Activated B cell treated with CpG ODN at 0.5 μM for 24 hours (primary cell): ENCODE results near the gene TRIM31. TPM values are rescaled to one million over a fixed set of nuclear protein-coding genes. Genes with fewer than 3 reads are reported as not detected.

Experiments
- ATAC-seq: fragments of 200-7000 bp; cut with Tn5 transposase; one replicate; pipeline ENCODE4 v1.10.0; 2021; ENCODE audit warnings: low read depth, mild to moderate bottlenecking, moderate library complexity
- CTCF ChIA-PET: fragments of 350-600 bp; sonication (Branson Sonifier 250); formaldehyde crosslinking; loops from one replicate; lab custom pipeline; 2021; ENCODE audit warnings: antibody characterized with exemption; lab: Charles Lee
- POLR2A ChIA-PET: fragments of 350-600 bp; sonication (Branson Sonifier 250); formaldehyde crosslinking; loops from one replicate; lab custom pipeline; 2021; ENCODE audit warnings: antibody characterized with exemption; lab: Charles Lee
- DNase-seq: peaks from one replicate; pipeline ENCODE4 v3.0.0; 2022
- H3K27ac Mint-ChIP-seq: one replicate; pipeline ENCODE4 v1.8.0; 2020; ENCODE audit warnings: mixed read lengths
- H3K27me3 Mint-ChIP-seq: one replicate; pipeline ENCODE4 v1.8.0; 2021; ENCODE audit warnings: mixed read lengths
- H3K36me3 Mint-ChIP-seq: one replicate; pipeline ENCODE4 v1.8.0; 2021; ENCODE audit warnings: low read depth, mixed read lengths
- H3K4me1 Mint-ChIP-seq: one replicate; pipeline ENCODE4 v1.8.0; 2021; ENCODE audit warnings: mixed read lengths
- H3K4me3 Mint-ChIP-seq: one replicate; pipeline ENCODE4 v1.8.0; 2020; ENCODE audit warnings: mild to moderate bottlenecking, mixed read lengths
- H3K9me3 Mint-ChIP-seq: one replicate; pipeline ENCODE4 v1.8.0; 2020; ENCODE audit warnings: mixed read lengths
- intact Hi-C: fragments of 100-400 bp; cut with micrococcal nuclease; formaldehyde crosslinking; loops from one replicate; pipeline ENCODE4 v1.15.1; 2024
- total RNA-seq: library from RNA; stranded (reverse); gene quantifications from 2 replicates; pipeline ENCODE4 v1.2.3, GENCODE V29; 2022
- TF ChIP-seq, protein P1 (sequence below): fragments of 200-600 bp; IDR thresholded peaks from one replicate; pipeline ENCODE4 v1.8.0; 2022; ENCODE audit warnings: antibody characterized with exemption, mild to moderate bottlenecking

TRIM31 gene
- total RNA-seq, 1 donor from 2014 or later: not detected

DNA sequence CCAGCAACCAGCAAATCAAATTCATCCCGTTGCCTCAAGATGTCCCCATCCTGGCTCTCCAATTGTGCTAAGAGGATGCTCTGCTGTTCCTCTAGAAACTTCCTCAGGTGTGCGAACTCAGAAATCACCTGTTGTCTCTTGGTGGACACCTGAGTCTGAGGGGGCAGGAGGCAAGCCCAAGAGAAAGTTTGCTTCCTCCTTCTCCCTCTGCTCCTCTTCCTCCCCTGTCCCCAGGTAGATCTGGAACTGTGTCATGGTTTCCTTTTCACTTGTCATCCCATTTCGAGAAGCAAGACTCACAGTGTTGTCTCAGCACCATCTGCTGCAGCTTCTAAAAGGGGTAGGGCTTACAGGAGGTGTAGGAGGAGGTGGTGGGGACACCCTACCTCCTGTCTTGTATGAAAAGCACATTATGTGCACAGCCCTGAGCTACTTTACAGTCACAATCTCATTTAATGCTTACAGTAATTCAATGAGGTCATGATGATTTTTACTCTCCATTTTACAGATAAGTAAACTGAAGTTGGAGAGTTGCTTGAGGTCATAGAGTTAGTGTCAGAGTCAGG is 45.7 kb upstream of the TRIM31 start:
- TF ChIP-seq, protein P1, sequence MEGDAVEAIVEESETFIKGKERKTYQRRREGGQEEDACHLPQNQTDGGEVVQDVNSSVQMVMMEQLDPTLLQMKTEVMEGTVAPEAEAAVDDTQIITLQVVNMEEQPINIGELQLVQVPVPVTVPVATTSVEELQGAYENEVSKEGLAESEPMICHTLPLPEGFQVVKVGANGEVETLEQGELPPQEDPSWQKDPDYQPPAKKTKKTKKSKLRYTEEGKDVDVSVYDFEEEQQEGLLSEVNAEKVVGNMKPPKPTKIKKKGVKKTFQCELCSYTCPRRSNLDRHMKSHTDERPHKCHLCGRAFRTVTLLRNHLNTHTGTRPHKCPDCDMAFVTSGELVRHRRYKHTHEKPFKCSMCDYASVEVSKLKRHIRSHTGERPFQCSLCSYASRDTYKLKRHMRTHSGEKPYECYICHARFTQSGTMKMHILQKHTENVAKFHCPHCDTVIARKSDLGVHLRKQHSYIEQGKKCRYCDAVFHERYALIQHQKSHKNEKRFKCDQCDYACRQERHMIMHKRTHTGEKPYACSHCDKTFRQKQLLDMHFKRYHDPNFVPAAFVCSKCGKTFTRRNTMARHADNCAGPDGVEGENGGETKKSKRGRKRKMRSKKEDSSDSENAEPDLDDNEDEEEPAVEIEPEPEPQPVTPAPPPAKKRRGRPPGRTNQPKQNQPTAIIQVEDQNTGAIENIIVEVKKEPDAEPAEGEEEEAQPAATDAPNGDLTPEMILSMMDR: no peak
- Mint-ChIP-seq H3K27ac (no peak overlapping the region), H3K4me1 (no peaks in the 10 kb centered on the region), H3K36me3 (no peaks in the 10 kb centered on the region), H3K27me3 (peaks cover 29% of the 10 kb centered on the region), H3K9me3 (no peaks in the 10 kb centered on the region), H3K4me3 (no peak overlapping the region)
- CTCF ChIA-PET: no interaction called here
- ATAC-seq (no peak), DNase-seq (no peak)
- intact Hi-C loops: no loop called here
- POLR2A ChIA-PET: no interaction called here

DNA sequence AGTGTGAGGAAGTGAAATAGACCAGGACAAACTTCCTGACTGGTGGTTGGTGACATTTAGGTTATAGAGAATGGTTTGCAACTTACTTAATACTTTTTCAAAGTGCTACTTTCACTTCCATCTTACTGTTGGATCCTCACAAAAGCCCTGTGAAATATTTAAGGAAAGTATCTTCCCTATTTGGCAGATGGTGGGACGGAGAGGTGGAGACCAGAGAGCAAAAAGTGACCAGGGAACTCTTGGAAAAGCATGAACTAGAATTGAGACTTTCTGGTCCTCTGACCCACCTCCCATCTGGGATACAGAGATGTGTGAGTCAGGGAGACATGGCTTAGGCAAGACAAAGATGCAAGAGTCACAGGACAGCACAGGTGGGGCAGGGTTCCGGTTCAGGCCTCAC is 45.1 kb upstream of the TRIM31 start:
- DNase-seq: no peak
- Mint-ChIP-seq H3K27me3 (peaks cover 32% of the 10 kb centered on the region), H3K36me3 (no peaks in the 10 kb centered on the region), H3K9me3 (no peaks in the 10 kb centered on the region), H3K4me1 (no peaks in the 10 kb centered on the region), H3K27ac (no peak overlapping the region), H3K4me3 (no peak overlapping the region)
- no peak for ATAC-seq
- intact Hi-C loops: no loop called here
- POLR2A ChIA-PET: no interaction called here
- TF ChIP-seq, protein P1: no peak
- CTCF ChIA-PET: no interaction called here

DNA sequence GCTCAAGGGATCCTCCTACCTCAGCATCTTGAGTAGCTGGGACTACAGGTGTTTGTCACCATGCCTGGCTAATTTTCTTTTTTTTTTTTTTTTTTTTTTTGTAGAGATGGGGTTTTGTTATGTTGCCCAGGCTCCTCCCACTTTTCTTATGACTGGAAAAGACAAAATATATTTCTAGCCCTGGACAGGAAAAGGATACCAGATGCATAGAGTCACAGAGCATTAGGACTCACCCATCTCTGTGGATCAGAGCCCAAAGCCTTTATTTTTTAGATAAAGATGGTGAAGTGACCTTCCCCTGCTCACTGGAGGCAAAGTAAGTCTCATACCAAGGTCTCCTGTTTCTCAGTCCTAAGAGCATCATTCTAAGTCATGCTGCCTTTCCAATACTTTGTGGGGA is 44.7 kb upstream of the TRIM31 start:
- H3K36me3 Mint-ChIP-seq: no peaks in the 10 kb centered on the region
- ATAC-seq (no peak), DNase-seq (no peak)
- ChIA-PET CTCF (no interaction called here), POLR2A (no interaction called here)
- no peaks in the 10 kb centered on the region for H3K9me3 Mint-ChIP-seq
- H3K4me3 Mint-ChIP-seq: no peak overlapping the region
- H3K4me1 Mint-ChIP-seq: no peaks in the 10 kb centered on the region
- peaks cover 32% of the 10 kb centered on the region for H3K27me3 Mint-ChIP-seq
- TF ChIP-seq, protein P1: no peak
- intact Hi-C loops: no loop called here
- H3K27ac Mint-ChIP-seq: no peak overlapping the region

DNA sequence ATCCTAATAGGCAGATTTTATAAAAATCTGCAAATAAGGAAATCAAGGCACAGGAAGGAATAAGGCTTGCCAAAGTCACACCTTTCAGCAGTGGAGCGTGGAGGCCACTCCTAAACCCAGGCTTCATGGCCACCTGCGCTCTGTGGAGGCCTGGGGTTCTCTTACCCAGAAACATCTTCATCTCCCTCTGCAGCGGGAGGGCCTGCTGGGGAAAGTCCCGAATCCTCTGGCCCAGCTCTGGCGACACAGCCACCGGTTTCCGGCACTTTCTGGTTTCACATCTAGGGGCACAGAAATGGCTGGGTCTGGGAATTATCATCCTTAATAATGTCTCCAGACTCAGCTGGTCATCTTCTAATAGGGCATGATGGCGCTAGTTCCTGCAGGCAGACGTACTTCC is 43.9 kb upstream of the TRIM31 start:
- no peak overlapping the region for H3K27ac Mint-ChIP-seq
- intact Hi-C loops: no loop called here
- ChIA-PET CTCF (no interaction called here), POLR2A (no interaction called here)
- H3K4me3 Mint-ChIP-seq: no peak overlapping the region
- H3K27me3 Mint-ChIP-seq: peaks cover 32% of the 10 kb centered on the region
- DNase-seq (no peak), ATAC-seq (no peak)
- no peaks in the 10 kb centered on the region for H3K36me3 Mint-ChIP-seq
- no peaks in the 10 kb centered on the region for H3K4me1 Mint-ChIP-seq
- TF ChIP-seq, protein P1: no peak
- H3K9me3 Mint-ChIP-seq: no peaks in the 10 kb centered on the region

DNA sequence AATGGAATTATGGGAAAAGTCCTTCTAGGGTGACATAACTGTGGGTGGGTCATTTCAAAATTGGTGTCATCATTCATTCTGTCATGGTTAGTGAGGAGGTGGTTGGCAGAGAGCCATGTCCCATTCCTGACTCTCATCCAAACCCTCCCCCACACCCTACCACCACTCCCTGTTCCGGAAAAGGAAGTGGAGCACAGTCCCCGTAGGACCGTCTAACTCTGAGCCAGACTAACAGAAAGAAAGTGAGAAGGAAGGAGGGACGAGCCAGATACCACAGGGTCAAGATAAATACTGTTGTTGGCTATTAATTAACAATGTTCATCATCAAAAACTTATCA is 43.3 kb upstream of the TRIM31 start:
- TF ChIP-seq, protein P1: no peak
- H3K4me1 Mint-ChIP-seq: no peaks in the 10 kb centered on the region
- no peak overlapping the region for H3K27ac Mint-ChIP-seq
- ChIA-PET POLR2A (no interaction called here), CTCF (no interaction called here)
- ATAC-seq (no peak), DNase-seq (no peak)
- H3K9me3 Mint-ChIP-seq: no peaks in the 10 kb centered on the region
- H3K27me3 Mint-ChIP-seq: peaks cover 32% of the 10 kb centered on the region
- intact Hi-C loops: no loop called here
- H3K36me3 Mint-ChIP-seq: no peaks in the 10 kb centered on the region
- no peak overlapping the region for H3K4me3 Mint-ChIP-seq
